H1 (cell line): Measurements from ENCODE around the gene RRN3. TPM values are rescaled to one million over a fixed set of nuclear protein-coding genes. Genes with fewer than 3 reads are reported as not detected.
"Not testable (repeated sequence)": the region's sequence is repeated elsewhere in the genome, so short reads cannot be mapped to it uniquely, and the experiment has no call there.

Experiments
- CTCF ChIA-PET: fragments of 300-600 bp; sonication (Branson Sonifier 250); formaldehyde crosslinking; loops from one replicate; lab custom pipeline; 2021; ENCODE audit not compliant: partially characterized antibody; lab: Charles Lee
- POLR2A ChIA-PET: fragments of 300-600 bp; sonication (Branson Sonifier 250); formaldehyde crosslinking; loops from one replicate; lab custom pipeline; 2021; ENCODE audit warnings: inconsistent platforms; ENCODE audit not compliant: partially characterized antibody; lab: Charles Lee
- DNase-seq, 2 experiments: peaks; one replicate each; pipeline versions ENCODE4 v3.0.0 to v3.0.0-alpha.2; 2010 to 2022; ENCODE audit warnings: low spot score in 2 of 2, low read depth in 1 of 2, mixed read lengths in 1 of 2
- FAIRE-seq: peaks from 2 replicates; lab custom pipeline; 2011; peaks lifted over from hg19 to GRCh38; lab: Jason Lieb, UNC
- H2AFZ ChIP-seq: 2 replicates; pipeline ENCODE4 v1.8.1; 2012; ENCODE audit warnings: low read length, inconsistent platforms
- H2AK5ac ChIP-seq: 2 replicates; pipeline ENCODE4 v1.6.1; 2013; ENCODE audit warnings: low read depth, low read length
- H2BK120ac ChIP-seq: replicated peaks from 2 replicates; pipeline ENCODE3; 2013; ENCODE audit warnings: low read depth, low read length, inconsistent platforms
- H2BK12ac ChIP-seq: 2 replicates; pipeline ENCODE4 v1.6.1; 2013; ENCODE audit warnings: low read depth, low read length
- H2BK15ac ChIP-seq: 2 replicates; pipeline ENCODE4 v1.6.1; 2013; ENCODE audit warnings: low read length
- H2BK20ac ChIP-seq: 2 replicates; pipeline ENCODE4 v1.6.1; 2013; ENCODE audit warnings: low read length
- H2BK5ac ChIP-seq: 2 replicates; pipeline ENCODE4 v1.6.1; 2013; ENCODE audit warnings: low read depth, low read length
- H3K14ac ChIP-seq: 2 replicates; pipeline ENCODE4 v1.6.1; 2013; ENCODE audit warnings: inconsistent platforms; ENCODE audit not compliant: insufficient read length
- H3K18ac ChIP-seq: 2 replicates; pipeline ENCODE4 v1.6.1; 2013; ENCODE audit warnings: low read length; ENCODE audit errors: extremely low read depth
- H3K23ac ChIP-seq: 2 replicates; pipeline ENCODE4 v1.6.1; 2013; ENCODE audit warnings: inconsistent platforms; ENCODE audit not compliant: insufficient read length
- H3K23me2 ChIP-seq: 2 replicates; pipeline ENCODE4 v1.6.1; 2013; ENCODE audit warnings: low read depth, low read length
- H3K27ac ChIP-seq: 2 replicates; pipeline ENCODE4 v1.6.1; 2011; ENCODE audit warnings: low read depth, low read length, inconsistent platforms
- H3K27me3 ChIP-seq, 4 experiments: replicated peaks in 1 of 4; 1 replicate in 1 of 4; 2 replicates in 3 of 4; pipeline versions ENCODE4 v1.6.1 to v1.8.1; 2011 to 2013; ENCODE audit warnings: low read length in 3 of 4, mild to moderate bottlenecking in 3 of 4, inconsistent platforms in 2 of 4, mixed read lengths in 2 of 4, moderate library complexity in 1 of 4; ENCODE audit not compliant: control insufficient read depth in 3 of 4, insufficient read depth in 3 of 4; ENCODE audit errors: extremely low read depth in 1 of 4
- H3K36me3 ChIP-seq, 4 experiments: 2 replicates each; pipeline versions ENCODE4 v1.6.1 to v1.8.1; 2011 to 2013; ENCODE audit warnings: mild to moderate bottlenecking in 4 of 4, low read length in 3 of 4, moderate library complexity in 2 of 4, control low read depth in 1 of 4, inconsistent platforms in 1 of 4; ENCODE audit not compliant: insufficient read depth in 4 of 4, control insufficient read depth in 2 of 4
- H3K4ac ChIP-seq: replicated peaks from 2 replicates; pipeline ENCODE3; 2013; ENCODE audit warnings: low read length, low read depth, mixed read lengths, inconsistent platforms; ENCODE audit not compliant: insufficient read length
- H3K4me1 ChIP-seq, 4 experiments: replicated peaks in 1 of 4; 1 replicate in 1 of 4; 2 replicates in 3 of 4; pipeline versions ENCODE4 v1.6.1 to v1.8.1; 2011 to 2013; ENCODE audit warnings: low read length in 3 of 4, inconsistent platforms in 2 of 4, mixed read lengths in 1 of 4; ENCODE audit not compliant: insufficient read depth in 4 of 4, control insufficient read depth in 3 of 4
- H3K4me2 ChIP-seq, 2 experiments: 2 replicates each; pipeline versions ENCODE4 v1.6.1 to v1.8.1; 2011 to 2013; ENCODE audit warnings: low read depth in 2 of 2, low read length in 2 of 2, control low read depth in 1 of 2, inconsistent platforms in 1 of 2, mild to moderate bottlenecking in 1 of 2; ENCODE audit not compliant: insufficient read depth in 1 of 2
- H3K4me3 ChIP-seq, 4 experiments: fragments of 200-600, 300-600 bp in 1 of 4; sonication (generic), shearing (Covaris generic), sonication (Bioruptor Twin) in 1 of 4; 2 replicates each; pipeline versions ENCODE4 v1.5.1 to v1.8.1; 2011 to 2016; ENCODE audit warnings: low read length in 4 of 4, low read depth in 3 of 4, control low read depth in 2 of 4, inconsistent platforms in 2 of 4, mild to moderate bottlenecking in 2 of 4, mixed read lengths in 1 of 4, moderate library complexity in 1 of 4; ENCODE audit not compliant: insufficient read depth in 2 of 4; ENCODE audit errors: extremely low read depth in 1 of 4
- H3K56ac ChIP-seq: replicated peaks from 2 replicates; pipeline ENCODE3; 2013; ENCODE audit warnings: low read depth, mild to moderate bottlenecking, mixed read lengths, low read length, inconsistent platforms; ENCODE audit not compliant: insufficient read length
- H3K79me1 ChIP-seq: 2 replicates; pipeline ENCODE4 v1.6.1; 2013; ENCODE audit warnings: low read depth, low read length, control low read depth
- H3K79me2 ChIP-seq, 2 experiments: 2 replicates each; pipeline versions ENCODE4 v1.6.1 to v1.8.1; 2012 to 2013; ENCODE audit warnings: low read length in 2 of 2, mild to moderate bottlenecking in 2 of 2, inconsistent platforms in 1 of 2; ENCODE audit not compliant: insufficient read depth in 2 of 2, control insufficient read depth in 1 of 2
- H3K9ac ChIP-seq, 4 experiments: replicated peaks in 1 of 4; 1 replicate in 1 of 4; 2 replicates in 3 of 4; pipeline versions ENCODE4 v1.6.1 to v1.8.1; 2011 to 2013; ENCODE audit warnings: low read depth in 3 of 4, low read length in 3 of 4, control low read depth in 2 of 4, mild to moderate bottlenecking in 2 of 4, moderate library complexity in 2 of 4, inconsistent platforms in 1 of 4; ENCODE audit errors: extremely low read depth in 1 of 4
- H3K9me3 ChIP-seq, 2 experiments: 2 replicates each; pipeline versions ENCODE4 v1.6.1 to v1.8.1; 2012 to 2013; ENCODE audit warnings: mild to moderate bottlenecking in 2 of 2, moderate library complexity in 2 of 2, control low read depth in 1 of 2, inconsistent platforms in 1 of 2, low read depth in 1 of 2, low read length in 1 of 2, mixed read lengths in 1 of 2; ENCODE audit not compliant: insufficient read depth in 2 of 2
- H4K20me1 ChIP-seq, 2 experiments: replicated peaks in 1 of 2; 2 replicates each; pipeline versions ENCODE3 to v1.8.1; 2011 to 2013; ENCODE audit warnings: inconsistent platforms in 2 of 2, low read length in 2 of 2, mild to moderate bottlenecking in 1 of 2; ENCODE audit not compliant: insufficient read depth in 2 of 2, control insufficient read depth in 1 of 2
- H4K5ac ChIP-seq: 2 replicates; pipeline ENCODE4 v1.6.1; 2013; ENCODE audit warnings: low read length, low read depth, mixed read lengths, inconsistent platforms; ENCODE audit not compliant: insufficient read length
- H4K8ac ChIP-seq: 2 replicates; pipeline ENCODE4 v1.8.0; 2013; ENCODE audit warnings: mild to moderate bottlenecking, moderate library complexity, low read length, inconsistent platforms; ENCODE audit not compliant: insufficient read depth; ENCODE audit errors: extremely low read depth
- H4K91ac ChIP-seq: replicated peaks from 2 replicates; pipeline ENCODE3; 2013; ENCODE audit warnings: low read length, mixed read lengths, inconsistent platforms; ENCODE audit not compliant: insufficient read length
- WGBS, 2 experiments: shearing (Covaris generic) in 1 of 2; methylation state at CpG; one replicate each; pipeline versions ENCODE4 v1.1.6 to v1.1.7; 2013 to 2015; ENCODE audit warnings: low lambda C conversion rate in 2 of 2, mixed read lengths in 2 of 2, inconsistent platforms in 1 of 2, low coverage in 1 of 2, missing lambda C conversion rate in 1 of 2; ENCODE audit not compliant: insufficient replicate concordance in 2 of 2, insufficient coverage in 1 of 2, insufficient read length in 1 of 2; ENCODE audit errors: extremely low coverage in 1 of 2, missing lambda C conversion rate in 1 of 2; 5-methylcytosine and 5-hydroxymethylcytosine counted together
- polyA plus RNA-seq, 7 experiments: library from polyadenylated mRNA; depleted of rRNA in 3 of 7; stranded (reverse) in 5 of 7; unstranded in 2 of 7; fragments of >200 nt in 5 of 7; fragments of 200-250 nt in 2 of 7; gene quantifications; 1 replicate in 5 of 7; 2 replicates in 1 of 7; 4 replicates in 1 of 7; pipeline versions ENCODE4 v1.2.1 to v1.2.3, GENCODE V29; 2011 to 2013; ENCODE audit warnings: missing spikeins in 2 of 7, mixed read lengths in 2 of 7
- total RNA-seq: library from RNA; stranded (reverse); fragmentation: NEBNext Ultra II Directional; extraction: Animal tissue kit (Norgen Biotek cat#: 25700); gene quantifications from 2 replicates; pipeline ENCODE4 v1.2.1, GENCODE V29; 2021

Gene RRN3
- total and polyA plus RNA-seq, 2 of the 8 experiments (the other 6 are each of a cell fraction or from before 2014, with no cell fraction given) = 15.1 to 26.0 TPM

- H2AK5ac ChIP-seq, H3K27me3 ChIP-seq, H4K5ac ChIP-seq, H4K8ac ChIP-seq, H3K56ac ChIP-seq, H3K4me1 ChIP-seq, H3K18ac ChIP-seq, H4K91ac ChIP-seq, H2AFZ ChIP-seq, H3K9me3 ChIP-seq, H2BK20ac ChIP-seq, H3K4me2 ChIP-seq, H2BK120ac ChIP-seq, H3K14ac ChIP-seq, H2BK12ac ChIP-seq, POLR2A ChIA-PET, H2BK15ac ChIP-seq, FAIRE-seq, H4K20me1 ChIP-seq, H3K27ac ChIP-seq, H3K79me1 ChIP-seq, DNase-seq, H3K23me2 ChIP-seq, H3K9ac ChIP-seq, H3K4ac ChIP-seq, CTCF ChIA-PET, H2BK5ac ChIP-seq, H3K79me2 ChIP-seq, H3K23ac ChIP-seq, H3K4me3 ChIP-seq: not testable (repeated sequence)
- H3K36me3 ChIP-seq = peaks cover 0 to 29% (median 3%) of the 10 kb centered on the region in 4 experiments; a peak in 2 of 8 replicates
- 98% methylated on average over 9 of the region's 41 CpGs; no CpG with 5 or more reads in 1 of the 2 experiments for WGBS, 2 experiments
These were observed 38.8 kb upstream of the RRN3 start for GRCh38 chr16:15132719-15133428.
